ENCODE measurements around the gene USP26.

Gene USP26

GRCh38 chrX:133018229-133018628 is 78.7 kb downstream of the USP26 start:
- no peak for TF ChIP-seq CTCF (IDR thresholded peaks at IDR 0.05; ENCODE audit: low read depth, low read length)
- H3K4me3 ChIP-seq (ENCODE audit: low read depth, low read length), result no peak overlapping the region

DNA sequence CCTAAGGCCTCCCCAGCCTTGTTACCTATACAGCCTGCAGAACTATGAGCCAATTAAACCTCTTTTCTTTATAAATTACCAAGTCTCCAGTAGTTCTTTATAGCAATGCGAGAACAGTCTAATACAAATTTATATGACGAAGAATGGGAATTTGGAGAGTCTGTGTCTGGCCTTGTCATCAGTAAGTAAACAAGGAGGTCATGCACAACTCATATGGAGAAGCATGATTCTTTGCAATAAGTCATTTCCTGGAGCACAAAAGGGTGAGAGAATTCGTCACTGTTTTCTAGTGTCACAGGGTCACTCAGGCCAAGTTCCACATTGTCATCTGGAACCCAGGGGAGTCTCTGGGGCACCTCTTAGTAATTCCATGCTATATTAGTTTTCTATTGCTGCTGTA is 89.5 kb downstream of the USP26 start:
- TF ChIP-seq CTCF (IDR thresholded peaks at IDR 0.05; ENCODE audit: low read depth, low read length), result no peak
- no peak overlapping the region for H3K4me3 ChIP-seq (ENCODE audit: low read depth, low read length)

- no peak overlapping the region for H3K4me3 ChIP-seq (ENCODE audit: low read depth, low read length)
- TF ChIP-seq CTCF (IDR thresholded peaks at IDR 0.05; ENCODE audit: low read depth, low read length), result no peak
Observed at GRCh38 chrX:133005616-133006015, 91.3 kb downstream of the USP26 start.

GRCh38 chrX:133005042-133005441 is 91.9 kb downstream of the USP26 start:
- no peak overlapping the region for H3K4me3 ChIP-seq (ENCODE audit: low read depth, low read length)
- TF ChIP-seq CTCF (IDR thresholded peaks at IDR 0.05; ENCODE audit: low read depth, low read length), result peak; percentile 36

GRCh38 chrX:132999209-132999608 is 97.7 kb downstream of the USP26 start:
- no peak for TF ChIP-seq CTCF (IDR thresholded peaks at IDR 0.05; ENCODE audit: low read depth, low read length)
- H3K4me3 ChIP-seq (ENCODE audit: low read depth, low read length), result no peak overlapping the region

DNA sequence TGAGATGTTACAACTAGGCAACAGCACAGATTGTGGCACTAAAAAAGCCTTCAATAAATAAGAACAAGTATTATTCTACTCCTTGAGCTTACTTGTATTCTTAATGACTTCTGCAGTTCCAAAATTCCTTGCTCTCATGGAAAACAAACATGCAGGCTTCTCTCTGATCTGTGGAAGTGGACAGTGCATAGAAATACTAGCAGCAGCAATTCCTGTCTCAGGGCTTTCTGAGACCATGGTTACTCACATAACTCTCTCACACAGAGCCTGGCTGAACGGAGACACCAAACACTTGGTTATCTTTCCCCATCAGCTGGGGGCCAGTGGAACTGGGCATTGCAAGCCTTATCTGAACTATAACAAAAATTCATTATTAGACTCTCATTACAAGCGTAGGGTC is 106.1 kb downstream of the USP26 start:
- no peak overlapping the region for H3K4me3 ChIP-seq (ENCODE audit: low read depth, low read length)
- TF ChIP-seq CTCF (IDR thresholded peaks at IDR 0.05; ENCODE audit: low read depth, low read length), result no peak

DNA sequence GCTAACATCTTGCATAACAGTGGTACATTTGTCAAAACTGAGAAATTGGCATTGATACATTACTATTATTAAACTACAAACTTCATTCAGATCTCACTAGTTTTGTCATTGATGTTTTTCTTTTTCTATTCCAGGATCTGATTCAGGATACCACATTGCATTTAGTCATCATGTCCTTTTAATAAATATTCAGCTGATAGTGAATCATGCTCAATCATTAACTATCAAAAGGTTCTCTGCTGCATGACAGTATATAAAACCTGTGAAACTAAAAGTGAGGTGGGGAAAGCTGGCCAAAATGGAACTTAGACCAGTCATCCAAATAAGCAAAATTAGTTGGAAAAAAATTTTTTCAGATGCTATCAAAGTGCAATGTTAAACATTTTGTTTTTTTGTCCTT is 110.4 kb downstream of the USP26 start:
- TF ChIP-seq CTCF (IDR thresholded peaks at IDR 0.05; ENCODE audit: low read depth, low read length), result no peak
- no peak overlapping the region for H3K4me3 ChIP-seq (ENCODE audit: low read depth, low read length)

All from WI38 (cell line).